Measurements from ENCODE around the gene COL25A1.
"Not testable (repeated sequence)": the region's sequence is repeated elsewhere in the genome, so short reads cannot be mapped to it uniquely, and the experiment has no call there.

COL25A1 gene

GRCh38 chr4:108893468-108893867 is 409.0 kb downstream of the COL25A1 start:
- DNase-seq, result no peak

DNA sequence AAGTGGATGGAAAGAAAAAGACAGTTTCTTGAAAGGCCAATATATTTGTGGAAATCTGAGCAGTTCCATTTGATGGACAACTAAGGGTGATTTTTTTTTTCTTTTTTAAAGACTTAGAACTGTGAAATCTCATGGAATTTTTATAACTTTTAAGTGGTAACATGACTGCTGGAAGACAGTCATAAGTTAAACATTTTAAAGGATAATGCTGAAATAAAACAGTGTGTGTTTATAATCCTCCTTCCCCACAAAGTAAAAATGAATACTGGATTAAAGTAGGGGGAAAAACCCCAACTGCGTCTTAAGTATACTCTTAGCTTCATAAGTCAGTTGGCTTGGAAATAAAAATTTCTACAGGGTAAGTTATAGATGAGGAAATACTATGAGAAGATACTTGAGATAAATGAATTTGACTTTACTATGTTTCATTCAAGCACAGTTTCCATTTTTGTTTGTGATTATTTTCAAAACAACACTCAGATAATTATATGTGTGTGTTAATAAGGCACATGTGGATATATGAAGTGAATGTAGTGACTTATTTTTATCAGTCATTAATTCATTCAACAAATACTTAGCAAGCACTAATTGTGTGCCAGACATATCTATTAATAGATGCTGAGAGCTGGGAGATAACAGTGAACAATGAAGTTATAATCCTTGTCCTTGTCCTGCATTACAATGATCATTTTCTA is 410.4 kb downstream of the COL25A1 start:
- no peak for DNase-seq

GRCh38 chr4:108890484-108890881 is 412.0 kb downstream of the COL25A1 start:
- no peak for DNase-seq

DNA sequence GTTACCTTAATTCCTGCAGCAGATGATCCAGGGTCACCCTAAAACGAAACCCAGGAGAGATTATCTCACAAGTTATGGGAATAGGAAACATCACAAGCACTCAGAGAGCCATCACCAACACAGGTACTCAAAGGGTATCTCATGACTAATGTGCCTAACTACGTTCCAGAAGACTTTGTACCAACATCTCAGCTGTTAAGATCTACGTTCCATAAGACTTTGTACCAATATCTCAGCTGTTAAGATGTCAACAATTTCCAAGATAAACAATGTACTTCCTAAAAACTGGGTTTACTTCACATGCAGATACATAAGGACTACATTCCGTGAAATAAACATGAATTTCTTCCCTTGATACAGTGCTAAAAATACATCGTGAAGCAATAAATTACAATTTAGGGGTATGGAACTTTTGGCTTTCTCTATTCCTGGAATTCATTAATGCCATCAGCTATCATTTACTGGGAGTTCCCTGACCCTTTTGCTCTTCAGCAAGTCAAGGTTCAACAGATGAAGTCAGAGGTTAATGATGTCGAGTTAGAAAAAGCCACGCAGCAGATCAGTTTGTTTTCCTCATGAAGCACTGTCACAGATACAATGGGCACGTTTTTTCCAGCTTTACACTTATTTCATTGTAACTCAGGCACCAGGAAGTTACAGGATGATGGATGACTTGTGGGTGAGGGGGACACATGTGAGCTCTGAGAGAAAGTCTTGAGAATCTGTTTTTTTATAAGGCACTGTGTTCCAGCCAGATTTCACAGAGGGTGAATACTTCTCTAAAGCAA is 412.6 kb downstream of the COL25A1 start:
- no peak for DNase-seq

DNA sequence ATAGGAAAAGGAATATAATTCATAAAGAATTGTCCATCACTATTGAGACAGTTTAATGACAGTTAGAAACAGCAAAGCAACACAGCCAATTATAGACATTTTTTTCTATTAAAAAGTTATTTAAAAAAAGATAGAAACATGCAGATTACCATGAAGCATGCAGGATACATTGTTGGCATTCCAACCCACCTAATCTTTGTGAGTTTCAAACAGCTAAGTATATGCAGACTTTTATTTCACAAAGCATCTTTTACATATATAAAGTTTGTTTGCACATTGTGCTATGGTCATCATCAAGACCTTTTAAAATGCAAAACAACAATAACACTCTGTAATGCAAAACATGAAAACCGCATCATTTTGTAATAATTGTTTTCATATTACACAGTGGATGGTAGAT is 413.7 kb downstream of the COL25A1 start:
- DNase-seq, result no peak

- no peak for DNase-seq
These were observed 415.4 kb downstream of the COL25A1 start for GRCh38 chr4:108887034-108887433.

GRCh38 chr4:108885211-108885610 is 417.2 kb downstream of the COL25A1 start:
- no peak for DNase-seq

DNA sequence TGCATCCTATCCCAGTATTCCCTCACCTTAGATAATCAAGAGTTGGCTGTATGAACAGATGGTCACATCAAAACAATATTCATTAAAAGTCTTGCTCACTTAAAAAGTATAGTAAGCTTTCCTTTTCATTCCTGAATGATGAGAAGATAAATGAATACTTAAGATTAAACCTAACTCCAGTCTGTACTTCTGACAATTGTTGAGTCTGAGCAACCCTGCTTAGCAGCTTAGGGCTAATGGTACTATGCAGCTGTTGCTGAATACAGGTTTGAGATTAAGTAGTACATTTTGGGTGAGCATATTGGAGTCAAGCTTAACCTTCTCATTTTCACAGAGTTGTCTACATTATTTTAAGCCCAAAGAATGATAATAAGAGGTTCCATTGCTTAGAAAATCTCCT is 417.9 kb downstream of the COL25A1 start:
- no peak for DNase-seq

DNA sequence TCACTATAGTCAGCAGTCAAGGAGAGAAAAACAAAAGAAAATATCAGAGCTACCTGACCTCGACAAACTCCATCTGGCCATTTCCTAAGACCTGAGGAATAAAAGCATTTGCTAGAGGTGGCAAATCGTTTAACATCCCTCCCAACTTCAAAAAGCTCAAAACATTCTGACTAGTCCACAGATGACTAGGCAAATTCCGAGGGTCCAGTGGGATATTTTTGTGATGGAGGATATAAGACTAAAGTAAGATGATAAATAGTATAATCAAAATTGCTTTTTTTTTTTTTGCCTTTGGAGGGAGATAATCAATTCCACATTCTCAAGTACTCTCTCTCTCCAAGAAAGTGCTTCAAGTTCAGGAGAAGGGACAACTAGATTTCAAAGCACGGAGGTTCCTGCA is 420.5 kb downstream of the COL25A1 start:
- DNase-seq, result no peak

DNA sequence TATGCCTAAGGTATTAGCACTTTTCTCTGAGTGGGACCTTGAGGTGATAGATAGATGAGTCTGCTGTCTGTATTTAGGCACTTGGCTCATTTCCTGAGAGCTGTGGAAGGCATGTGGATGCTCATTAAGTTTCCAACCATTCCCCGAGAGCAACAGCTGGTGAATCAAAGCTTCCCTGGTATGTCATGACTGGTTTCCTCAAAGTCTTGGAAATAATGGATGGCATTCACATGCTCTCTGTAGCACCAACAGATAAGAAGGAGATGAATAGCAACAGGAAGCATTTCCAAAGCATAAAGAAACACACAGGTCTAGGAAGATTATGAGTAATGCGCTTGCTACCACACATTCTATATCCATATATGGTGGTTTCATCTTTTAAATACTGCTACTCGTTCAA is 421.3 kb downstream of the COL25A1 start:
- no peak for DNase-seq

GRCh38 chr4:108878806-108879205 is 423.7 kb downstream of the COL25A1 start:
- no peak for DNase-seq

DNA sequence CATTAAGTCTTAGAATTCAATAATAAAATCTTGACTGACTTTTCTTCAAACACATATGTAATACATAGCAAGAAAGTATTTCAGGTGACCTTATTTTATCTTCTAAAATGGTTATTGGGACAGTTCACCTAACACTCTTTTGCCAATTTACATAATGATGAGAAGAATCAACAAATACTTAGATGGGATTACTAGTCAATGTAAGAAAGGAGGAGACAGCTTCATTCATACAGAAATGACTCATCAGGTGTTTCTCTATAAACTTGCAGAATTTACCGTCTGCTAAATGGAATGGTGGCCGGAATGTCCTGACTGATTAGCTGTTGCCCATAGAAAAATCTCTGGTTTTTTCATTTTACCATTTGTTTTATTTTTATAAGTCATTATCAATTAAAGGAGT is 424.6 kb downstream of the COL25A1 start:
- DNase-seq, result no peak

DNA sequence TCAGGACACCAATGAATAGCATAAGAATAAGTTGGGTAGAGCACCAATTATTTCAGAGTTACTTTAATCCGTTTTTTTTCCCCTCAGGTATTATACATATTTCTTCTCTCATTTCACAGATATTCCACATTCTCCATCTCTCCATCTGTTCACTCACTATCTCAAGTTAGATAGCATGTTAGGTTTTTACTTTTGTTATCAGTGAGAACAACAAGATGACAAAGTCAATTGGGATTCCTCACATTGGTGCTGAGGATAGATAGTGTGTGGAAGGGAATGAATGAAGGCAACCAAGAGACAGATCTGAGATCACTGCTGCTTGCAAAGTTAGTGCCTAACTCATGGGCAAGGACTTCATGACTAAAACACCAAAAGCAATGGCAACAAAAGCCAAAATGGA is 427.7 kb downstream of the COL25A1 start:
- DNase-seq, result no peak

DNA sequence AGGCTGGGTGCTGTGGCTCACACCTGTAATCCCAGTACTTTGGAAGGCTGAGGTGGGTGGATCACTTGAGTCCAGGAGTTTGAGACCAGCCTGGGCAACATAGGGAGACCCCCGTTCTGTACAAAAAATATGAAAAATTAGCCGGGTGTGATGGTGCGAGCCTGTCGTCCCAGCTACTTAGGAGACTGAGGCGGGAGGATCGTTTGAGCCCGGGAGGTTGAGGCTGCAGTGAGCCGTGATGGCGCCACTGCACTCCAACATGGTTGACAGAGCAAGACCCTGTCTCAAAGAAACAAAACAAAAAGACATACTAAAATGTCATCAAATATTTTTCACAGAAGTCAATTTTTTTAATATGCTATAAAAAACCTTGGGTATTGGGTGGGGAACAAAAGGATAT is 432.5 kb downstream of the COL25A1 start:
- DNase-seq, result not testable (repeated sequence)

GRCh38 chr4:108868606-108869227 is 433.7 kb downstream of the COL25A1 start:
- no peak for DNase-seq

- no peak for DNase-seq
These were observed 435.0 kb downstream of the COL25A1 start for GRCh38 chr4:108867476-108867875.

- DNase-seq, result no peak
These were observed 441.1 kb downstream of the COL25A1 start for GRCh38 chr4:108861334-108861733.

- no peak for DNase-seq
These were observed 447.7 kb downstream of the COL25A1 start for GRCh38 chr4:108854786-108855185.

DNA sequence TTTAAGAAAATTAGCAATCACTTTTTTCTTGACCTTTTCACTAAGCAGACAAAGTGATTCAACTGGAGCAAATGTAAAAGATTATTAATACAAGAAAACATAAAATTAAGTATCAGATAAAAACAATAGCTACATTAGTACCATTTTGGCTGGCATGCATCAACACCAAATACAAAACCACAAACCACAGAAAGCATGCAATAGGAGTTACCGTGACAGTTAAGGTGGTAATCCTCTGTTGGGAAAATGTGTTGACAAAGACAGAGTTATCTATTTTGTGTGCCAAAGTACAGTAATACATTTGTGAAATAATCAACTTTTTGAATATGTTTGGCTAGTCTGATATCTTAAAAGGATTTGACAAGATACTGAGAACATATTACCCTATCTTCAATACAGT is 449.8 kb downstream of the COL25A1 start:
- no peak for DNase-seq

DNA sequence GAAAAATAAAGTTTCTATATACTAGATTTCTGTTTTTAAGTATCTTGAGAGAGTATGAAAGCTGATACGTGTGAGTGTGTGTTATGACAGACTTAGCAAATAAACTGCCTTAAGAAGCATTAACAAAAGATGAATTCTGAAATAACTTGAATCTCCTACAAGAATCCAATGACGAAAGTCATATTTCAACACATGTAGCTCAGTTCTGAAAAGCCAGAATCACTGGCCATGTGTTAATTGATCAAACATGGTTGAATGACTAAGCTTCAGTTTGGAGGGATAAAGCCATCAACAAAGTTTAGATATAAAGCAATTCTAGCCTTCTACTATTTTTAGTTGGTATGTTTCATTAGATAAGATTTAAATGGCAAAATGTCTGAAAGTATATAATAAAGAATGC is 451.1 kb downstream of the COL25A1 start:
- DNase-seq, result no peak

GRCh38 chr4:108850219-108850649 is 452.2 kb downstream of the COL25A1 start:
- no peak for DNase-seq

DNA sequence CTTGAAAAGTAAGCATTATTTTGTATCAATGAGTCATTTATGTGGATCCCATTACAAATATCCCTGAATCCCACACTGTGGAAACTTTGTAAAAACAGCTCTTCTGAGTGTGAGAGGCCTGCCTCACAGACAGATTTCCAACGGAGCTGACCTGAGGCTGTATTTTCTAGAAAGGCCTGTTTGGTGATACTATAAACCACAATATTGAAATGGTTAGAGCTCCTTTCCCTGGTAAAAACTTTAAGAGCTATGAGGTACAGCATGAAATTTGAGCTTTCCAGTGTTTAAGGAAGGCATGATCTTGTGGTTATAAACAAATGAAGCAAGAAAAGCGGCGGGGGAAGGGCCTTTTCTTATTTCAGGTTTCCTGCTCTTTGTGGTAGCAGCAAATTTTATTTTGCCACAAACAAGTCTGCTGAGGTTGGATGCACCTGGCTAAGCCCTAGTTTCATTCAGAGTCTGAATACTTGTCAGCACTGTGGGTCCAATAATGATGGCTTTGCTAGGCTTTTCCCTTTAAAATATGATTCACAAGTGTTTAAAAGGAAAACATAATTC is 452.8 kb downstream of the COL25A1 start:
- no peak for DNase-seq

DNA sequence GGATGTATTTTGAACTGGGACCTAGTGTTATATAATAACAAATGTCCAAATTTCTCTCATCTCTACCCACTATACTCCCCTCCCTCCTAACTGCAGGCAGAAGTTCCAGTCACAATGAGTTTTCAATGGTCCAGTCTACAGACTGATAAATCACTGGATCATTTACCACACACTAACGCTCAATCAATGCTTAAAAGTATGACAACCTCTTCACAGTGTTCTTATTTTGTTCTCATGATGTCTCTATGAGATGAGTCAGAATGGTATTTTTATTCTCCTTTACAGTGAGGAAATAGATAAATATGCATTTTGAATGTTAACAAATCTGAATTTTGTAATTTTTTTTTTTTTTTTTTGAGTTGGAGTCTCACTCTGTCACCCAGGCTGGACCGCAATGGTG is 455.9 kb downstream of the COL25A1 start:
- DNase-seq, result no peak
